ENCODE measurements around the gene CCT2. TPM values are rescaled to one million over a fixed set of nuclear protein-coding genes. Genes with fewer than 3 reads are reported as not detected.
A peak's percentile ranks its signal among the peaks of the same experiment; 100 is the strongest.

The CCT2 gene
- total and polyA plus RNA-seq, 7 donors, result 96.9 to 353 (median 160) TPM

GRCh38 chr12:69645031-69645430, 59.8 kb downstream of the CCT2 start:
- H3K27me3 ChIP-seq (ENCODE audit: insufficient read depth in 3 of 3, low read length in 2 of 3), result no peaks in the 10 kb centered on the region
- H3K4me3 ChIP-seq, result no peak overlapping the region
- no peaks in the 10 kb centered on the region for H3K9me3 ChIP-seq
- WGBS, 3 donors, result 67 to 76% (median 76%) methylated on average over 2 of the region's 2 CpGs
- H3K36me3 ChIP-seq (ENCODE audit: insufficient read depth in 1 of 2, low read depth in 1 of 2), result no peaks in the 10 kb centered on the region
- DNase-seq (no peak), ATAC-seq (no peak)
- no peak overlapping the region for H3K27ac ChIP-seq
- TF ChIP-seq CTCF (IDR thresholded peaks at IDR 0.05), result no peak
- intact Hi-C loops (cut with DNase I), result no loop called here
- H3K4me1 ChIP-seq, result peaks cover 24% of the 10 kb centered on the region

GRCh38 chr12:69647178-69647577, 61.9 kb downstream of the CCT2 start:
- intact Hi-C loops (cut with DNase I), result no loop called here
- Histone ChIP-seq H3K27ac (no peak overlapping the region), H3K27me3 (ENCODE audit: insufficient read depth in 3 of 3, low read length in 2 of 3) (no peaks in the 10 kb centered on the region), H3K4me3 (no peak overlapping the region), H3K9me3 (no peaks in the 10 kb centered on the region), H3K4me1 (peaks cover 17% of the 10 kb centered on the region), H3K36me3 (ENCODE audit: insufficient read depth in 1 of 2, low read depth in 1 of 2) (no peaks in the 10 kb centered on the region)
- 72 to 77% (median 72%) methylated on average over 4 of the region's 4 CpGs for WGBS, 3 donors
- ATAC-seq (no peak), DNase-seq (no peak)
- TF ChIP-seq CTCF (IDR thresholded peaks at IDR 0.05), result no peak

GRCh38 chr12:69648476-69648875, 63.2 kb downstream of the CCT2 start:
- Histone ChIP-seq H3K9me3 (no peaks in the 10 kb centered on the region), H3K4me1 (peaks cover 10% of the 10 kb centered on the region), H3K36me3 (ENCODE audit: insufficient read depth in 1 of 2, low read depth in 1 of 2) (no peaks in the 10 kb centered on the region), H3K27me3 (ENCODE audit: insufficient read depth in 3 of 3, low read length in 2 of 3) (no peaks in the 10 kb centered on the region), H3K27ac (no peak overlapping the region), H3K4me3 (no peak overlapping the region)
- DNase-seq, result no peak
- no peak for TF ChIP-seq CTCF (IDR thresholded peaks at IDR 0.05)
- WGBS, 3 donors, result 79 to 87% (median 81%) methylated on average over 3 of the region's 3 CpGs
- peak; percentile 17 to 68 (median 53) for ATAC-seq
- intact Hi-C loops (cut with DNase I), result no loop called here

GRCh38 chr12:69649529-69649928, 64.3 kb downstream of the CCT2 start:
- DNase-seq (no peak), ATAC-seq (peak in 3 of 4 donors; percentile 27 to 84 (median 71))
- Histone ChIP-seq H3K4me1 (peaks cover 10% of the 10 kb centered on the region), H3K27ac (no peak overlapping the region), H3K4me3 (no peak overlapping the region), H3K9me3 (no peaks in the 10 kb centered on the region), H3K27me3 (ENCODE audit: insufficient read depth in 3 of 3, low read length in 2 of 3) (no peaks in the 10 kb centered on the region), H3K36me3 (ENCODE audit: insufficient read depth in 1 of 2, low read depth in 1 of 2) (peaks cover 0 to 4% of the 10 kb centered on the region in 2 donors)
- intact Hi-C loops (cut with DNase I), result no loop called here
- 18 to 32% (median 22%) methylated on average over 4 of the region's 4 CpGs for WGBS, 3 donors
- TF ChIP-seq CTCF (IDR thresholded peaks at IDR 0.05), result no peak

Other genes starting within 250 kb of the CCT2 start
- 10 to 100 TPM in 1 of 4 donors, 1 to 10 TPM in 3; 6.1 to 26.7 (median 7.5) TPM for gene LYZ, start 237.1 kb upstream of the CCT2 start, total RNA-seq
- 1 to 10 TPM; 3.6 to 5.4 (median 5.0) TPM for gene LYZ, start 237.1 kb upstream of the CCT2 start, polyA plus RNA-seq
- gene YEATS4, start 225.7 kb upstream of the CCT2 start, total RNA-seq, result 10 to 100 TPM in 2 of 4 donors, 1 to 10 TPM in 2; 6.2 to 12.4 (median 9.5) TPM
- 10 to 100 TPM; 12.4 to 17.7 (median 13.2) TPM for gene YEATS4, start 225.7 kb upstream of the CCT2 start, polyA plus RNA-seq
- gene FRS2, start 115.1 kb upstream of the CCT2 start, total RNA-seq, result 10 to 100 TPM; 12.8 to 18.9 (median 15.0) TPM
- gene FRS2, start 115.1 kb upstream of the CCT2 start, polyA plus RNA-seq, result 10 to 100 TPM in 1 of 3 donors, 1 to 10 TPM in 2; 3.6 to 16.8 (median 4.0) TPM
- gene LRRC10, start 25.4 kb downstream of the CCT2 start, total RNA-seq, result not detected
- under 1 TPM in 1 of 3 donors, not detected in 2; 0.03 TPM for gene LRRC10, start 25.4 kb downstream of the CCT2 start, polyA plus RNA-seq
- gene BEST3, start 113.8 kb downstream of the CCT2 start, total RNA-seq, result 100 to 1,000 TPM; 141 to 181 (median 170) TPM
- 100 to 1,000 TPM in 1 of 3 donors, 10 to 100 TPM in 2; 41.8 to 134 (median 49.1) TPM for gene BEST3, start 113.8 kb downstream of the CCT2 start, polyA plus RNA-seq
- 10 to 100 TPM; 17.2 to 22.6 (median 19.6) TPM for gene RAB3IP, start 153.4 kb downstream of the CCT2 start, total RNA-seq
- 10 to 100 TPM; 11.3 to 38.2 (median 17.6) TPM for gene RAB3IP, start 153.4 kb downstream of the CCT2 start, polyA plus RNA-seq
- under 1 TPM in 1 of 4 donors, not detected in 3; 0.18 TPM for gene MYRFL, start 239.8 kb downstream of the CCT2 start, total RNA-seq
- gene MYRFL, start 239.8 kb downstream of the CCT2 start, polyA plus RNA-seq, result under 1 TPM; 0.06 to 0.12 (median 0.08) TPM